COR-L47 (cell line): ENCODE results near the gene SYT1.
A peak's percentile ranks its signal among the peaks of the same experiment; 100 is the strongest.

Experiments used
- DNase-seq: peaks from one replicate; lab custom pipeline; 2025; lab: John Stamatoyannopoulos, UW

The SYT1 gene

DNA sequence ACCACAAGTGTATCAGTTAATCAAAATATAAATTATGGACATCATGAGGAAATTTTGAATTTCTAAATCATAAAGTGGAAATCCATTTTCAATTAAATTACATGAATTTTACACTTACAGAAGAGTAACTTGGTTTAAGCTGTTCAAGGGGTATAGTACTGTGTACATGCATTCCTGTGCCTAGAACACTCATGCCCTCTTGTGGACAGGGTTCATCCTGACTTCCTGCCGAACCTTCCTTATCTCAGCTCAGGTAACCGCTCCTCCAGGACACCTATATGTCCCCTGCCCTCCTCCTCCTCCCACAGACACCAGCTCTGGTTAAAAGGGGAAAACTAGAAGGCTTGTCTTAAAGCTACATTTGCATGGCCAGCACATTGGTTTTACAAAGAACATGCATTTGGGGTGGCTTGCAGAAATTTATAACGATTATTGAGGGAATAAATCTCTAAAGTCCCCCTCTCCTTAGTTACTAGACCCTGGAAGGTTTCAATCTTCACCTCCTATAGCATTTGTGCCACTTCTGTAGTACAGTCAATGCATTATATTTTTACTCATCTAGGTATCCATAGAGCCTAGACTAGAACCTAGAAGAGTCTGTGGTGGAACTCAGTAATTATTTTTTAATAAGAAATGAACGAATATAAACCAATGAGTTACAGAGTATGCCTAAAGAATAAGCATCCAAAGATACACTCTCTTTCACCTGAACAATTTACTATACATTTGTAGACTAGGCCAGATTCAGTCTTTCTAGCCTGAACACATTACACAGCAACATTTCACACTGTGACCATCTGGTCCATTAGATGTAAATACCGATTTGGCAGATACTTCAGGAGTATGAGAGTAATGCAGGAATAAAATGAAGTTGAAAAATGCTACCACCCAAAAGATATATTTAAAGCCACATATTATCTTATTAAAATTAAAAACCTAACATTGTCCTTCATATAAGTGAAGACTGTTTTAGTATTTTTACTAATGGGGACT lies 480.6 kb downstream of the SYT1 start:
- DNase-seq: peak; percentile 43

DNA sequence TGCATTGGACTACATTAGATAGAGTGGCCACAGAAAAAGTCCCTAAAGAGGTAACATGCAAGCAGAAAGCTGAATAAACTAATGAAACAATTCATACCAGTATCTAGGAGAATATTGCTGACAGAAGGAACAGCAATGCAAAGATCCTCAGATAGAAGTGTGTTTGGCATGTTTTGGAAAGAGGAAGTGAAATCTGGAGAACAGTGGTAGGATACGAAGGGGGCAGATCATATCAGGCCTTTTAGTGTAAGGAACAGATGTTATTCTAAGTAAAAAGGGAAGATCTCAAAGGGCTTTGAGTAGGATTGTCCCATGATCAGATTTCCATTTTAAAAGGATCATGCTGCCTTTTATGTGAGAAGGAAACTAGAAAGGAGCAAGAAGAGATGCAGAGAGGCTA lies 483.3 kb downstream of the SYT1 start:
- no peak for DNase-seq

DNA sequence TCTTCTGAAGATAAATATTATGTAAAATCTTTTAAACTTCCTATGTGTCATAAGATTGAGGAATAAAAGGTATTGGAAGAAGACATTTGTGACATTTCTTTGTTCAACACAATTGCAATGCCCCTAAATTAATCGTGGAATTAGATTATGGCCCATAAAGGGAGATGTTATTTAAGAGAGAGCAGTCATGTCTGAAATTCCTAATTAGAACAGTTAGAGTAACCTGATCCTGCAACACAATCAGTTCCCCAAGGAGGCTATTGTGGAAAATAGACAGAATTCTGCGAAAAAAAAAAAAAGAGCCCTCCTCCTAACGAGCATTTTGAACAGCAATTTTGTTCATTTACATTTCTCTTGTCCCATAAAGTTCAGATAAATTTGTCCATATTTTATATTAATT lies 486.7 kb downstream of the SYT1 start:
- DNase-seq: peak; percentile 18

DNA sequence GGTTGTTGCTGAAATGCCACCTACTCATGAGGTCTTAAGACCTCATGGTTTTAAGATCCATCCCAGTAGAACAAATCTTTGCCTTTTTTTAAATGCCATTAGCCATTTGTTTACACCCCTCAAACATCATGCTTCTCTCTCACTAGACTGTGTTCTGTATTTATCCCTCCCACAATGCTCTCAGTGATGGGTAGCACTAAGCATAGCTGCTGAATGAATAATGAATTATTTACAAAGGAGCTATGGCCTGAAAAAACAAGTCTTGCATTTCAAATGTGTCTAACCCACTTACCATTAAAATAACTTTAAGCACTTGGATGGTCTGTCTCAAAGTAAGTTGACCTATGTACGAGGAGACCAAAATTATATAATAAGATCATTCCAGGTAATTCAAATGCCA lies 491.6 kb downstream of the SYT1 start:
- DNase-seq: no peak

DNA sequence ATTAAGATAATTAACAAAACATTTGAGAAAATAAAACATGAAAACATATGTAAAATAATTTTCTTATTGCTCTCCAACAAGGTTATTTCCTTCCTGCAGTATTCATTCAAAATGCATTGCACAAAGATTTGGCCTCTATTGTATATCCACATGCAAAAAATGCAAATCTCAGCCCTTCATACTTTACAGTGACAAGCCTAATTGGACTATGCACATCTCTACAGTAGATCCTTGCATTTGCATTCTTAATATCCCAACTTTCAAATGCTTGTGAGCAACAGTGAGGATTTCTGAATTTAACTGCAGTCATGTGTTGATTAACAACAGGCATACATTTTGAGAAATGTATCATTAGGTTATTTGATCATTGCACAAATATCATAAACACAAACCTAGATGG lies 492.5 kb downstream of the SYT1 start:
- no peak for DNase-seq

DNA sequence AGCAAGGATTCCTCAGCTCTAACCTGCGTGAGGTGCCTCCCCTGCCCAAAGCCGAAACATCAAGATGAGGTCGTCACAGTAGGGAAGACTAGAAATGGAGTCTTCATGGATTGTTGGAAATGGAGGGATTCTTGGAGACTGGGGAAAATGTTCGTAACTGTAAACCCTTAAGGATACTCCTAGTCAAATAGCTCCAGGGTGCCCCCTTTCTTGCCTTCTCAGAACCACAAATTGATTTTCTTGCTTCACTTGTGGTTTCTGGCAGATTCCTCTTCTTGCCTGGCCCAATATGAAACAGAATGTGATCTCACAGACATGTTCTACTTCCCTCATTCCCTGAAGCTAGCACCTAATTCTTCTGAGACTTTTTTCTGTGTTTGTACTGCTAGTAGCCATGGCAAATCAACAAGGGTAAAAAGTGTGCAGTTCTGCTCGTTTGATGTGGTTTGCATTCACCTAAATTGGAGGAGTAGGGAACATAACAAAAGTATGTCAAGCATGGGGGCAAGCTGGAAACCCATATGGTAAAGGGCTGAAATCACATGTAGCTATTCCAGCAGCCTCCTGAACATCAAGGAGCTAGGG lies 494.2 kb downstream of the SYT1 start:
- DNase-seq: no peak

DNA sequence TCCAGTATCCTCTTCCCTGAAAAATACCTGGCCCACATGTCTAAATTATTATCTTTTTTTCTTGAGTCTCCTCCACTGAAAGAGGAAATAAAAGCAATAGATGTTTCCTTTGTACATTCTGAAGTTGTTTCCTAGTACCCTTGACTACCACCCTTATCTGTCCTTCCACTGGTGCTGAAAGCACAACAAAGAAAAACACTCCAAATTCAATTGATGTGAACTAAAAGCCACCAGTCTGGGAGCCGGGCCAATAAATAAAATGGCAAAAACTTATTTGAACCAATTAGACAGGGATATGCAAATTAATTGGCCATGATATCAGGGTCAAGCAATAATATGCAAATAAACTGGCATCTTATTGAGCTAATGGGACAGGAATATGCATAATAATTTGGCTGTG lies 495.7 kb downstream of the SYT1 start:
- DNase-seq: no peak

DNA sequence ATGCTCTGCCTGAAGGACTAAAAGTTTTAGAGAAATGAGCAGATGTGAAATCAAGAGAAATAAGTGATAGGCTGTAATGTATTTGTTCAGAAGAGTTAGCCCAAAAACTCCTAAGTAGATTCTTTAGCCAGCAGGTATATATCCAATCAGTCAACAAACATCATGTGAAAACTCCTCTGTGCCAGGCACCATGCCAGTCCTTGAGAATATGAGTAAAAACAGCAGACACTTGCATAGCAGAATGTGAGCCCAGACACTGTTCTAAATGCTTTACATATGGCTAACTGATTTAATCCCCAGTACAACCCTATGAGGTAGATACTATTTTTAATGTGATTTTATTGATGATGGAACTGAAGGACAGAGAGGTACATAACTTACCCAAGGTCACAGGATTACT lies 496.4 kb downstream of the SYT1 start:
- no peak for DNase-seq

DNA sequence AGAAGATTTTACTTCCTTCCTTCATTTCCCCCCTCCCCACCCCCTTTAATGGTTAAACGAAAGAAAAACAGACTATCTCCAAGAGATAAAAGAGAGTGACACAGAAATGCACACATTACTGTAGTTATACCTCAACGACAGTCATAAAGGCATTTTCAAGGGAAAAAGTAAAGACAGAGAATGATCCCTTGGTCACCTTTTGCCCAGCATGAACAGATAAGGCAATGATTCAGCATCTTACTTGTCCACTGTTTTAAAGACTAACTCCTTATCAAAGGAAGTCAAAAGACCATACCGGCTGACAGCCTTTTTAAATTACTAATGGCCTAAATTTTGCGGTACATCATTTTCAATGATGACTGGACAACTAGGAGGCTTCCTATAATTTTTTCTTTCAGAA lies 499.6 kb downstream of the SYT1 start:
- DNase-seq: no peak

DNA sequence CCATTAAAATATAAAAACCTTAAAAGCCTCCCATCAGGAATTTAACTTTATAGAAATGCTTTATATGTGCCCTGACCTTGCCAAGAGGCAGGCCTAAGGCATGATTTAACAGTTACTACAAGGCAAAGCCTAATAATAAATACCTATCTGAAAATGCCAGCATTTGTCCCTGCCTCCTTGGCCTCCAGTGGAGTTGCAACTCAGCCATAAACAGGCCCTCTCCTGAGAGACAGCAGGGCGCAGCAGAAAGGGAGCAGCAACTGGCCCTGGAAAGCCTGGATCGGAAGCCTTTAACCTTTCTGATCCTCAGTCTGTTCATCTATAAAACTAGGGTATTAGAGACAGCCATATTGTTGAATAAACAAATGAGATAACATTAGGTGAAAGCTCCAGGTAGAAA lies 501.8 kb downstream of the SYT1 start:
- DNase-seq: no peak

DNA sequence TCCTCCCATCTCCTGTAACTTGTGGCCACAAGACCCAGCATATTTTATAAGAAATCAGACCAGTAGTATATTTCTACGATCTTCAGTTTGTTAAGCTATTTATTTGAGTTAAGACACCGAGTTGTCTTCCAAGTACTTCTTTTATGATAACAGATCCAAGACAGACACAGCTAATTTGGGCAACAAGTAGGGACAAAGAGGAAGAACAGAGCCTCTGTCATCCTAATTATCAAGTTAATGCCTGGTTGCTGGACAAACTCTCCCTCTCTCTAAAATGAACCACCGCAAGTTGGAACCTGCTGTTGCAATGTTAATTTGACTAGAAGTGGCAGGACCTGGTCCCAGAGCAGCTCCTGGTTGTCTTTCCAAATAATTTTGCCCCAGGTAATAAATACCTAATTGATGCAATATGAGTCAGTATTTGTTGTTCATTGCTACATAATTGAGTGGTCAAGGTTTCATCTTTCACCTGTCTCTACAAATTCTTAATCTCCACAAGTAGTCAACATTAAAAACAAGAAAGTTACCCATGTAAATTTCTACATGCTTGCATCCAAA lies 502.5 kb downstream of the SYT1 start:
- no peak for DNase-seq

DNA sequence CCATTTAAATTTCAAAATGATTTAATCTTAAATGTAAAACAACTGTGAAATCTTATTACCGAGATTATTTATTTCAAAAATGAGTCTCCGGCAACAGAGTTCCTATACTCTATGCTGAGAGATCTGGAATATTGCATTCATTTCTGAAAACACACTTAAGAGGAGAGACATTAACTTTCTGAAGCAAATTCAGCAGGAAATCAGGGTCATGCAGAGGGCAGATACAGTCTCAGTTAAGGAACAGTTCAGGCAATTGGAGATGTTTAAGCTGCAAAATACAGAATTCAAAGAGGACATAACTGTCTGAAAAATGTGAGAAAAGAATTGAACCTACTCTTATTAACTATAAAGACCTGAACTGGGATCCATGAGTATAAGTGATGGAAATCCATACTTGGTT lies 505.4 kb downstream of the SYT1 start:
- DNase-seq: no peak

DNA sequence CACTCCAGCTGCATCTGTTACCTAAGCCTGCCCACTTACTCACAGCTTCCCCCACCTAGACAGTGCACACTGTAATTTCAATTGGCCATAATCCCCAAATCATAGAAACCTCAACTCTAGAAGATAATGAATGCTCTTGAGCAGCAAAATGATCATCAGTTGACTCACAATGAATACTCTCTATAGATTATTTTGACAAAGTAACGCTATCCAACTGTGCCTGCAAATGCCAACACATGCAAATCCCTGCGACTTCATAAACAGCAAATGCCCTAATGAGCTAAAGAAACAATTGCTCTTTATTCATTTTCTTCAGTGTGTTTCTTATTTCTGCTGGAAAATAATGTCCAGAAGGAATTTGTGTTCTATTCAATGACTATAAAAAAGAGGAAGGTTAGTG lies 506.7 kb downstream of the SYT1 start:
- no peak for DNase-seq

DNA sequence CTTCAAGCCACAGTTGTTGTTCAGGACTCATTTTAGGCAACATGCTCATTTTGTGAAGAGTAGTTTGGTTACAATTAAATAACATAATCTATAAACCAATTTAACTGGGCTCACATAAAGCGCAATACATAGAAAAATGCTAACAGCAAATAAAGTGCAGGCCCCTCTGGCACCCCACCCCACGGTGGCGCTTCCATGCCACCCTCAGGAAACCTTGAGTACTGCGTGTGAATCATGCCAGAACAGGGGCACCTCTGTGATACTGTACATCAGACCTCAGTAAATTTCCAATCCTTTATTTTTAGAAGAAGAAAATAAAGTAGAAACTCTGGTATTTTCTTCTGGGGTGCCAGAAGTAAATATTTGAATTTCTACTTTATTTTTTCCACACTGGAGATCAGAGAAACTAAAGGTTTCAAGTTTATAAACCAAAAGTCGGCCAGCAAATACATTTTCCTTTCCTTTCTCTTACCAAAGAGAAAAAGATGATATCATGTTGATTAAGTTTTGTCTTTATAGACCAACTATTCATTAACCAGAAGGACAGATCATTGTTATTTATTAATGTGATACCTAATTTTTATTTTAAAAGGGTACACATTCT lies 509.4 kb downstream of the SYT1 start:
- DNase-seq: peak; percentile 11

DNA sequence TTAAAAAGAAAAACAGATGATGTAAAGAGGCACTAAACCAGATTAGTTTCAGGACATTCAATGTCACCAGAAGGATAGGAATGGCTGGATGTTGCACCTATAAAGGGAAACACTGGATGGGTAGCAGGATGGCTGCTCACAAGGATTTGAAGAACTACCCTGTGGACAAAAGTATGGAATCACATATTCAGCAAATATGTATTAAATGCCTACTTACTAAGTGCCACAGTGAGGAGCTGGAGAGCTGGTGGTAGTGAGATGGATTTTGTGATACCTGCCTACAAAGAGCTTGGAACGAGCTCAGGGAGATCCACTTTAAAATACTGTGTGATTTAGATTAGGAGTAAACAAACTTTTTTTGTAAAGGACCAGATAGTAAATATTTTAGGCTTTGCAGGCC lies 510.0 kb downstream of the SYT1 start:
- no peak for DNase-seq

DNA sequence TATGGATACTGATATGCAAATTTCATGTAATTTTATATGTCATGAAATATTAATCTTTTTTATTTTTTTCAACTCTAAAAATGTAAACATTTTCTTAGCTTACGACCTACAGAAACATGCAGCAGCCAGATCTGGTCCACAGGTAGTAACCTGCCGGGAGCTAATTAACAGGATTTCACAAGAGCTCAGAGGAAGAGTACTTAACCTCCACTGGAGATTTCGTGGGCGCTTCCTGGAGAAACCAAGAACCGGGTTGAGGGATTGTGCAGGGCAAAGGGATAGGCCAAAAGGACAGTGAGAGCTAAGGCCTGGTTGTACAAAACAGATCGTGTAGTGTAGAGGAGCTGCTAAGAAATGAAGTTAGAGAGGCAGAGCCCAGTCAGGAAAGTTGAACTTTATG lies 510.5 kb downstream of the SYT1 start:
- DNase-seq: no peak

DNA sequence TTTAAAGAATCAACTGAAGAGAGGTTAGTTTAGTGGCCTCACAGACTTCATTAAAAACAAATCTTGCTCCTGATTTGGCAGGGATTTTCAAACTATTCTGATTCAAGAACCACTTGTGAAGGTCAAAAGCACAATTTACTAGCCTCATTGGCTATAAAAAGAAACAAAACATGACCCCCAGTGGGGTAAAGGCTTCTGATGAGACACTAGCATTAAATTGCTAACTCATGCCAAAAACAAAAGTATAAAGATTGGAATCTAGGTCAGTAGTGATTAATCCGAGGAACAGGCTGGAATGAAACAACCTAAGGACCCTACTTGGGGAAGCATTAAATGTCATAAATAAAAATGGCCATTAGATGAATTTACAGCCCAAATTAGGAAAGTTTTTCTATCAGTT lies 513.9 kb downstream of the SYT1 start:
- no peak for DNase-seq

DNA sequence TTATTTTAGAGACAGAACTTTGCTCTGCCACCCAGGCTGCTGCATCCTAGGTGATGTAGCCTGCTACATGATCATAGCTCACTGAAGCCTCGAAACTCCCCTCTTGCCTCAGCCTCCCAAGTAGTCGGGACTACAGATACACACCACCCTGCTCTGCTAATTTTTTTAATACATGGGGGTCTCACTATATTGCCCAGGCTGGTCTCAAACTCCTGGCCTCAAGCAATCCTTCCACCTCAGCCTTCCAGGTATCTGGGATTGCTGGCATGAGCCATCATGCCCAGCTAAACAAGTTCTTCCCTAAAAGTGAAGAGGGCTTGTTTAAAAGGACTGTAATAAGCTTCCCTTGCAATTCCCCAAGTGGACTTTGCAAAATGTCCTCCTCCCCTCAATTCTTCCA lies 515.8 kb downstream of the SYT1 start:
- no peak for DNase-seq

DNA sequence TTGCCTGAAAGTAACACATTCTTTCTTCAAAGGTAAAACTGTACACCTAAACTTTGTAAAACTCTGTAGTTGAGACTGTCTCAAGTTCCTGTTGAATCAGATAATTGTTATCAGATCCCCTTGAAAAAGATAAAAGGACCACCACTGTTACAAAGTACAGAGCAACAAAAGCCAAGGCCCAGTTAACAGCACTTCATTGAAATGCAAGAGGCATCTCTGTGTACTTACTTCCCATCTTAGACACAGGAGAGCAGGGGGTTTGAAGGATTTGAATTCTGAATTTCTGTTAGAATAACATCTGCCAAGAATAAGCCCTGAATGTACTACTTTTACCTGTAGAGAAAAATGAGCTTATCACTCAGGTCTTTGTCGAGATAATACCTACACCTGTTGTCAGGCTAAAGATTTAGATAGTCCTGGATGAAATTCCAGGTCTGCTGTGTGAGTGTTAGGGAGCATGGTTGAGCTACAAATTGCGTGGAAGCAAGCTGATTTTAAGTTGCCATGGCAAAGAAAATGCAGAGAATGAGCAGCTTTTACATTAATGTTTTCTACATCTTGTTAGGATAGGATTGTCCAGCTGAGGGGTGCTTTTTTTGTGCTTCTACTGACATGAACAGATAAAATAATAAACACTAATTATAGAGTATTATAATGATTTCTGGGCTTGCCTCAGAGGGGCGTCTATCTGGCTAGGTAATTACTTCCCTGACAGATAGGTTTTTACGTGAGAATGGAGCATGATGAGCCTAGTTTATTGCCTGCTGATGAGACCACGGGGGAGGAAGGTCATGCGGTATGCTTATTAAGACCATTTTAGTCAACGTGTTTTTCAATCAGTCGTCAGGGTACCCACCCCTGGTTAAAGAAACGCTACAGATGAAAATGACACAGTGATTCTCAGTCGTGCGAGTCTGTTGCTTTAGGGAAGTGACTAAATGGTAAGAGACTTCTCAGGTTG lies 517.0 kb downstream of the SYT1 start:
- peak; percentile 92 for DNase-seq

DNA sequence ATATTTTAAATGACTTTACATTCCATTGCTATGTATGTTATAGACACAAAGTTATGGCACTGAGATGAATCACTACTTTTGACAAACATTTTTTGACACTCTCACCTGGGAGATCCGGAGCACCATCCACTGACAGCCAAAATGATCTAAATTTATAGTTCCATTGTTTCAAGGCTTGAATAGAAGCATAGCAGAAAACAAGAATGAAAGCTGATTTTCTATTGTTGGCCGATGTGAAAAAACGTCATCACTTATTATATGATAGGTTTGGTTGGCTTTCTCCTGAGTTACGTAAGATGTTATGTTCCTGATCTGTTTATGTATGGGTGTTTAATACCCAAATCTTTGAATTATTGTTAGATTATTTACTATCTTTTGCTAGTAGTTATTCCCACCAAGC lies 520.0 kb downstream of the SYT1 start:
- no peak for DNase-seq

DNA sequence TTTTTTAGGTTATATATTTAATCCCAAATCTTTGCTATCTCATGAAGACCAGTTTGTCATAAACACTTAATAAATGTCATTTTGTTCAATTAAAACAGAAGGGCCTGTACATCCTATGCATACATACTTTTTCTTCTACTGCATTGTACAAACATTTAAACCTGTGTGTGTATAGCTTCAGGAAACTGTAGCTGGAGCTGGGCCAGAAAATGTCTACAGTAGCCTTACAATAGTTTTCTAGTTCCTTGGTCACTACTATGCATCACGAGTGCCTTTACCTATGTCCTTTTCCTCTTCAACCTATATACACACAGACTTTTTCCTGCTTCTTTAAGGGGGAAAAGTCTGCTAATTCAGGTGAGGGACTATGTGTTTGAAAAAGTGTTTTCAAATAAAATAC lies 523.4 kb downstream of the SYT1 start:
- DNase-seq: peak; percentile 19

DNA sequence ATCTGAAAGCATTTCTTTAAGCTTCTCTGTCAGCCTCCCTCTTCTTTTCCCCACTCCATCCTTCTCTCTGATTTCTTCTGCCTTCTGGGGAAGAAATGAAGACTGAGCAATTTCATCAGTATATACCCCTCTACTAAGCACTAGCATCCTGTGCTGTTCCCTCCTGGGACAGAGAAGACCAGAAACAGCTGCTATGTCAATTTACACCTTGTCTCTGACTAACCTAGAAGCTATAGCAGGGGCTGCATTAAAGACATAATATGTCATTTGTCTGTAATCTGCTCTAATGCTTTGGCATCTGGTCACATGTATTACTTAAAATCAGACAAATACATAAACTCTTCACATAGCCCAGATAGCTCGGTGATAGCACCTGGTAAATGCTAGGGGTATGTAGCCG lies 529.3 kb downstream of the SYT1 start:
- DNase-seq: no peak
